K562 (cell line): ENCODE data around the gene SAPCD1. TPM values are rescaled to one million over a fixed set of nuclear protein-coding genes. Genes with fewer than 3 reads are reported as not detected.

Experiments
- EHMT2 ChIP-seq: fragments of 450-650 bp; IDR thresholded peaks from 2 replicates; pipeline ENCODE4 v1.6.1; 2018; ENCODE audit warnings: antibody characterized with exemption
- FUS ChIP-seq: fragments of 200-400 bp; formaldehyde crosslinking; optimal IDR thresholded peaks from 2 replicates; pipeline ENCODE3; 2017; ENCODE audit warnings: low read depth, low read length
- HLTF ChIP-seq: fragments of 450-650 bp; IDR thresholded peaks from 2 replicates; pipeline ENCODE4 v1.6.1; 2016
- HMGN3 ChIP-seq: IDR thresholded peaks from 2 replicates; pipeline ENCODE4 v1.6.1; 2011; ENCODE audit warnings: borderline replicate concordance, low read depth, mild to moderate bottlenecking, mixed read lengths, low read length; ENCODE audit not compliant: insufficient read length; ENCODE audit errors: extremely low read depth
- JUN ChIP-seq, 2 experiments: sonication (generic) in 1 of 2; formaldehyde crosslinking in 1 of 2; IDR thresholded peaks; 2 replicates each; pipeline versions ENCODE4 v1.6.1 to v1.8.0; 2012 to 2022; ENCODE audit warnings: borderline replicate concordance in 2 of 2, mild to moderate bottlenecking in 2 of 2, improper control_type of control experiment in 1 of 2, low read depth in 1 of 2, low read length in 1 of 2, missing genetic modification reagents in 1 of 2
- KLF13 ChIP-seq: fragments of 450-650 bp; IDR thresholded peaks from 2 replicates; pipeline ENCODE4 v1.6.1; 2016; ENCODE audit warnings: missing genetic modification characterization, low read depth, mild to moderate bottlenecking, missing compliant biosample characterization, moderate library complexity, borderline replicate concordance
- KLF16 ChIP-seq: IDR thresholded peaks from 2 replicates; pipeline ENCODE4 v1.6.1; 2016; ENCODE audit warnings: antibody characterized with exemption
- MYC ChIP-seq, 2 experiments: fragments of 250-450 bp in 1 of 2; sonication (Bioruptor Pico) in 1 of 2; IDR thresholded peaks; 2 replicates each; pipeline versions ENCODE4 v1.5.1 to v1.6.1; 2012 to 2021; ENCODE audit warnings: low read depth in 2 of 2, borderline replicate concordance in 1 of 2, improper control_type of control experiment in 1 of 2, low read length in 1 of 2, mild to moderate bottlenecking in 1 of 2, moderate library complexity in 1 of 2
- PRPF4 ChIP-seq: fragments of 200-400 bp; formaldehyde crosslinking; IDR thresholded peaks from one replicate; pipeline ENCODE4 v1.6.1; 2017; ENCODE audit warnings: low read length, low read depth, mild to moderate bottlenecking; ENCODE audit not compliant: insufficient read depth, poor library complexity, severe bottlenecking
- PTTG1 ChIP-seq: fragments of 450-650 bp; IDR thresholded peaks from 2 replicates; pipeline ENCODE4 v1.6.1; 2016; ENCODE audit warnings: low read depth, mild to moderate bottlenecking, missing genetic modification characterization, missing compliant biosample characterization
- SAP30 ChIP-seq: fragments of 200-600 bp; sonication (generic); IDR thresholded peaks from 2 replicates; pipeline ENCODE4 v1.6.1; 2012; ENCODE audit warnings: borderline replicate concordance, low read depth, mild to moderate bottlenecking, moderate library complexity, low read length, control low read depth, inconsistent platforms; ENCODE audit not compliant: insufficient read depth, poor library complexity, severe bottlenecking
- TRIM24 ChIP-seq, 2 experiments: fragments of 450-650 bp; IDR thresholded peaks; 2 replicates each; pipeline ENCODE4 v1.6.1; 2016
- ZMIZ1 ChIP-seq, 2 experiments: fragments of 150-350 bp in 1 of 2; IDR thresholded peaks; 2 replicates each; pipeline ENCODE4 v1.6.1; 2012 to 2016; ENCODE audit warnings: low read depth in 2 of 2, low read length in 2 of 2, mild to moderate bottlenecking in 1 of 2, moderate library complexity in 1 of 2
- ZNF431 ChIP-seq: sonication (generic); formaldehyde crosslinking; IDR thresholded peaks from 2 replicates; pipeline ENCODE4 v1.8.0; 2022; ENCODE audit warnings: mild to moderate bottlenecking, missing genetic modification reagents
- ZNF699 ChIP-seq: fragments of 250-450 bp; sonication (Bioruptor Pico); IDR thresholded peaks from 2 replicates; pipeline ENCODE4 v1.8.0; 2021; ENCODE audit warnings: mild to moderate bottlenecking, moderate library complexity; ENCODE audit not compliant: insufficient replicate concordance
- ZNF75A ChIP-seq: fragments of 450-650 bp; formaldehyde crosslinking; IDR thresholded peaks from 2 replicates; pipeline ENCODE4 v1.4.0; 2020; ENCODE audit warnings: mild to moderate bottlenecking
- ZSCAN32 ChIP-seq: fragments of 450-650 bp; formaldehyde crosslinking; IDR thresholded peaks from 2 replicates; pipeline ENCODE4 v1.4.0; 2020; ENCODE audit warnings: mild to moderate bottlenecking, moderate library complexity
- polyA plus RNA-seq, 8 experiments: library from polyadenylated mRNA; depleted of rRNA in 4 of 8; stranded (reverse) in 5 of 8; unstranded in 3 of 8; fragments of >200 nt; fragmentation: Nextera tagmentation in 2 of 8; fragmentation: Illumina TruSeq in 1 of 8; extraction: Ambion mirVana in 2 of 8; extraction: Trizol in 1 of 8; gene quantifications; 2 replicates each; pipeline versions ENCODE4 v1.2.1 to v1.2.3, GENCODE V29; 2011 to 2014; ENCODE audit warnings: inconsistent platforms in 1 of 8, missing spikeins in 1 of 8
- total RNA-seq, 7 experiments: library from RNA; depleted of rRNA in 6 of 7; stranded (reverse); fragments of >200 nt in 6 of 7; fragmentation: Illumina TruSeq in 2 of 7; extraction: Trizol in 2 of 7; gene quantifications; 2 replicates each; pipeline versions ENCODE4 v1.2.1 to v1.2.3, GENCODE V29; 2011 to 2021; ENCODE audit warnings: low replicate concordance in 1 of 7
- TF ChIP-seq, protein P1 (sequence below): fragments of 450-650 bp; formaldehyde crosslinking; IDR thresholded peaks from 2 replicates; pipeline ENCODE4 v1.4.0; 2020; ENCODE audit warnings: mild to moderate bottlenecking, moderate library complexity
- TF ChIP-seq, protein P2 (sequence below): fragments of 250-450 bp; sonication (Bioruptor Pico); IDR thresholded peaks from 2 replicates; pipeline ENCODE4 v1.8.0; 2022; ENCODE audit warnings: inconsistent platforms

Gene SAPCD1
- total and polyA plus RNA-seq, 9 of the 15 experiments (the other 6 are each of a cell fraction or from before 2014, with no cell fraction given): 2.6 to 30.2 (median 7.4) TPM

DNA sequence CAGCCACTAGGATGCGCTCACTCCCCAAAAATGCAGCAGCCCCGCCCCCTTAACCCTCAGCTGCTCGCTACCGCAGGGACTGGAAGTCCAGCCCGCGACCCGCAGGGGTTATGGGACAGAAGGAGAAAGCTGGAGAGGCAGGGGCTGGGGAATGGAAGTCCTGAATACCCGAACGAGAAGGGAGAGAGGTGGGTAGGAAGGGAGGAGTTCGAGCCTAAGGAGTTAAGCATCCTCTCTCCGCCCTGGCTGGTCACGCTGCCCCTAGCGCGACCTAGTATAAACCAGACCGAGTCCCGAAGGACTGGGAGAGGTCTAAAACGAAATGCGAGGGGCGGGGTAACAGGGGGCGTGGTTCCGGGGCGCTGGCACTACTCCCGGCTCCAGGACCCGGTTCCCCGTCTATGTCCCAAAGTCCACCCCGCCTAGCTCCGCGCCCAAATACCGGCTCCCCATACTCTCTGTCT is 32.9 kb upstream of the SAPCD1 start (continued):
- TF ChIP-seq, protein P1, sequence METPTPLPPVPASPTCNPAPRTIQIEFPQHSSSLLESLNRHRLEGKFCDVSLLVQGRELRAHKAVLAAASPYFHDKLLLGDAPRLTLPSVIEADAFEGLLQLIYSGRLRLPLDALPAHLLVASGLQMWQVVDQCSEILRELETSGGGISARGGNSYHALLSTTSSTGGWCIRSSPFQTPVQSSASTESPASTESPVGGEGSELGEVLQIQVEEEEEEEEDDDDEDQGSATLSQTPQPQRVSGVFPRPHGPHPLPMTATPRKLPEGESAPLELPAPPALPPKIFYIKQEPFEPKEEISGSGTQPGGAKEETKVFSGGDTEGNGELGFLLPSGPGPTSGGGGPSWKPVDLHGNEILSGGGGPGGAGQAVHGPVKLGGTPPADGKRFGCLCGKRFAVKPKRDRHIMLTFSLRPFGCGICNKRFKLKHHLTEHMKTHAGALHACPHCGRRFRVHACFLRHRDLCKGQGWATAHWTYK (CRISPR knock-in tag): no peak
- peak; percentile 93 for TF ChIP-seq SAP30
- no peak for TF ChIP-seq PRPF4
- TF ChIP-seq ZNF699: no peak
- TF ChIP-seq ZNF75A (CRISPR knock-in tag): no peak
- peak; percentile 26; the same call in 1 of the 2 replicates for TF ChIP-seq JUN (IDR thresholded peaks at IDR 0.05; ENCODE audit: borderline replicate concordance, low read depth, low read length)
- TF ChIP-seq JUN (CRISPR knock-in tag; IDR thresholded peaks at IDR 0.05; ENCODE audit: borderline replicate concordance): 0 out of 2 replicates have a peak, but pooled peaks have one; percentile 88
- peak; percentile 100 for TF ChIP-seq KLF13 (tag)
- TF ChIP-seq HMGN3: no peak
- TF ChIP-seq TRIM24 (IDR thresholded peaks at IDR 0.05): peak; percentile 21 to 29
- TF ChIP-seq, protein P2, sequence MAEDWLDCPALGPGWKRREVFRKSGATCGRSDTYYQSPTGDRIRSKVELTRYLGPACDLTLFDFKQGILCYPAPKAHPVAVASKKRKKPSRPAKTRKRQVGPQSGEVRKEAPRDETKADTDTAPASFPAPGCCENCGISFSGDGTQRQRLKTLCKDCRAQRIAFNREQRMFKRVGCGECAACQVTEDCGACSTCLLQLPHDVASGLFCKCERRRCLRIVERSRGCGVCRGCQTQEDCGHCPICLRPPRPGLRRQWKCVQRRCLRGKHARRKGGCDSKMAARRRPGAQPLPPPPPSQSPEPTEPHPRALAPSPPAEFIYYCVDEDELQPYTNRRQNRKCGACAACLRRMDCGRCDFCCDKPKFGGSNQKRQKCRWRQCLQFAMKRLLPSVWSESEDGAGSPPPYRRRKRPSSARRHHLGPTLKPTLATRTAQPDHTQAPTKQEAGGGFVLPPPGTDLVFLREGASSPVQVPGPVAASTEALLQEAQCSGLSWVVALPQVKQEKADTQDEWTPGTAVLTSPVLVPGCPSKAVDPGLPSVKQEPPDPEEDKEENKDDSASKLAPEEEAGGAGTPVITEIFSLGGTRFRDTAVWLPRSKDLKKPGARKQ (CRISPR knock-in tag): no peak
- no peak for TF ChIP-seq EHMT2
- no peak for TF ChIP-seq ZNF431 (CRISPR knock-in tag)
- no peak for TF ChIP-seq PTTG1 (tag)
- no peak; a peak in 1 of 4 replicates for TF ChIP-seq ZMIZ1 (IDR thresholded peaks at IDR 0.05; ENCODE audit: low read depth in 2 of 2, low read length in 2 of 2)
- TF ChIP-seq HLTF: no peak
- no peak for TF ChIP-seq FUS
- TF ChIP-seq ZSCAN32 (CRISPR knock-in tag): peak; percentile 32; the same call in 1 of the 2 replicates
- TF ChIP-seq MYC (IDR thresholded peaks at IDR 0.05; ENCODE audit: low read depth, low read length): peak; percentile 55
- no peak for TF ChIP-seq MYC (CRISPR knock-in tag; IDR thresholded peaks at IDR 0.05; ENCODE audit: borderline replicate concordance, low read depth)
- no peak for TF ChIP-seq KLF16
